RPMI8226 (cell line): ENCODE measurements around the gene LDHB.
"Not testable (repeated sequence)": the region's sequence is repeated elsewhere in the genome, so short reads cannot be mapped to it uniquely, and the experiment has no call there.

Experiments
- DNase-seq: peaks from one replicate; pipeline ENCODE4 v3.0.0-alpha.2; 2015

The LDHB gene

GRCh38 chr12:21604245-21605101 lies 53.2 kb downstream of the LDHB start, which contains the start of gene GYS2:
GYS2 (minus strand) TSS chr12:21604847; CDS start chr12:21604592, 255 bp downstream.
- no peak for DNase-seq

GRCh38 chr12:21602774-21603173 lies 54.9 kb downstream of the LDHB start:
- no peak for DNase-seq

- DNase-seq, result no peak
These were observed 57.4 kb downstream of the LDHB start for GRCh38 chr12:21600196-21600595.

- DNase-seq, result no peak
These were observed 58.3 kb downstream of the LDHB start for GRCh38 chr12:21599143-21599999.

GRCh38 chr12:21598651-21599050 lies 59.0 kb downstream of the LDHB start:
- no peak for DNase-seq

GRCh38 chr12:21595356-21595755 lies 62.3 kb downstream of the LDHB start:
- not testable (repeated sequence) for DNase-seq

- DNase-seq, result no peak
These were observed 72.2 kb downstream of the LDHB start for GRCh38 chr12:21585485-21585884.
